ENCODE results near the gene SLC7A7.
A peak's percentile ranks its signal among the peaks of the same experiment; 100 is the strongest.

DNA sequence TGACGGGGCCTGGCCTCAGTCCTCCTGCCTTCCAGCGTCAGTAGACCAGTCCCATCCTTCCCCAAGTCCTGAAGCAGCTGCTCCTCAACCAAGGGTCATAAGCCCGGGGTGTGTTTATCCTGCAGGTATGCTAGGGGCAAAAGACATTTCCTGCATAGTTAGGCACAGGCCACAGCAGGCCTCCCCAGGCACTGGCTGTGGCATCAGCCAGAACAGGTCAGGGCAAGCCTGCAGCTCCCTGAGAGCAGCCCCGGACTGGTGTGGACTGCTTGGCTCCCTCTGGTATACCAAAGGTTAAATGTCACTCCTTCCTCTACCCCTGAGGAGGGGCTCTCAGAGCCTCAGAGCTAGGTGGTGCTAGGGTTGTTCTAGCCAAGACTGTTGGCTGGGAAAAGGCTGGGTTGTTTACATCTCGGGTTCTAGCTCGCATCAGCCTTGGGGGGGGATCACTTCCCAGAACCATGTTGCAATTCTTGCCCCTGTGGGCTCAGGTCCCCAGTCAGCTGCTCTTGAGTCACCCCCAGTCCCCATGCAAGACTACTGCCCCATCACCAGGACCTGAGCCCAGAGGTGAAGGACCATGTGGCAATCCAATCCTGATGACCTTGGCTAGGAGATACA lies 24.0 kb upstream of the SLC7A7 start:
- TF ChIP-seq, protein P1, sequence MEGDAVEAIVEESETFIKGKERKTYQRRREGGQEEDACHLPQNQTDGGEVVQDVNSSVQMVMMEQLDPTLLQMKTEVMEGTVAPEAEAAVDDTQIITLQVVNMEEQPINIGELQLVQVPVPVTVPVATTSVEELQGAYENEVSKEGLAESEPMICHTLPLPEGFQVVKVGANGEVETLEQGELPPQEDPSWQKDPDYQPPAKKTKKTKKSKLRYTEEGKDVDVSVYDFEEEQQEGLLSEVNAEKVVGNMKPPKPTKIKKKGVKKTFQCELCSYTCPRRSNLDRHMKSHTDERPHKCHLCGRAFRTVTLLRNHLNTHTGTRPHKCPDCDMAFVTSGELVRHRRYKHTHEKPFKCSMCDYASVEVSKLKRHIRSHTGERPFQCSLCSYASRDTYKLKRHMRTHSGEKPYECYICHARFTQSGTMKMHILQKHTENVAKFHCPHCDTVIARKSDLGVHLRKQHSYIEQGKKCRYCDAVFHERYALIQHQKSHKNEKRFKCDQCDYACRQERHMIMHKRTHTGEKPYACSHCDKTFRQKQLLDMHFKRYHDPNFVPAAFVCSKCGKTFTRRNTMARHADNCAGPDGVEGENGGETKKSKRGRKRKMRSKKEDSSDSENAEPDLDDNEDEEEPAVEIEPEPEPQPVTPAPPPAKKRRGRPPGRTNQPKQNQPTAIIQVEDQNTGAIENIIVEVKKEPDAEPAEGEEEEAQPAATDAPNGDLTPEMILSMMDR (IDR thresholded peaks at IDR 0.05), result no peak
- peak in 2 of 3 donors; percentile 14 to 46 for TF ChIP-seq POLR2AphosphoS5 (IDR thresholded peaks at IDR 0.05)
- TF ChIP-seq EP300 (IDR thresholded peaks at IDR 0.05), result no peak
- no peak for TF ChIP-seq POLR2A (IDR thresholded peaks at IDR 0.05)
